ENCODE data around the gene LHFPL6. TPM values are rescaled to one million over a fixed set of nuclear protein-coding genes. Genes with fewer than 3 reads are reported as not detected.
A peak's percentile ranks its signal among the peaks of the same experiment; 100 is the strongest.

Gene LHFPL6
- total and polyA plus RNA-seq, 10 of the 15 experiments (the other 5 are each of a cell fraction or from before 2014, with no cell fraction given), result 0.11 to 4.6 (median 0.41) TPM

- CTCF ChIA-PET, result interaction anchor here (1.6 to 1.9 kb wide), 2 partner anchors 14 to 299 kb away, joined by 3 to 5 read pairs; no protein-coding TSS in a partner anchor
- Histone ChIP-seq H4K20me1 (ENCODE audit: control insufficient read depth, insufficient read depth) (no peaks in the 10 kb centered on the region), H3K27ac (ENCODE audit: control insufficient read depth, insufficient read depth) (no peak overlapping the region), H2AFZ (ENCODE audit: control insufficient read depth, low read depth, low read length) (no peak overlapping the region), H3K4me2 (ENCODE audit: control insufficient read depth, insufficient read depth) (no peak overlapping the region), H3K9me3 (replicated peaks; ENCODE audit: control insufficient read depth, insufficient read depth, low read length) (no peaks in the 10 kb centered on the region), H3K4me3 (no peak overlapping the region), H3K79me2 (ENCODE audit: control insufficient read depth, insufficient read depth, low read length) (no peaks in the 10 kb centered on the region), H3K36me3 (ENCODE audit: control insufficient read depth in 2 of 2, insufficient read depth in 2 of 2, low read length in 1 of 2) (no peaks in the 10 kb centered on the region), H3K27me3 (replicated peaks in 1 of 2; ENCODE audit: control insufficient read depth in 2 of 2, insufficient read depth in 2 of 2, low read length in 1 of 2) (peaks cover 0 to 2% of the 10 kb centered on the region in 2 experiments; a peak in 1 of 4 replicates), H3K9ac (ENCODE audit: control insufficient read depth, insufficient read depth, low read length) (no peak overlapping the region), H3K4me1 (ENCODE audit: control insufficient read depth, insufficient read depth, low read length) (no peaks in the 10 kb centered on the region)
- BruUV-seq (replicated peaks), result no TSS peak
- no peak for DNase-seq (ENCODE audit: low read depth, low spot score)
- ATAC-seq, result peak; percentile 59
- no peak for FAIRE-seq
- no peak for TF ChIP-seq ZNF384 (IDR thresholded peaks at IDR 0.05; ENCODE audit: borderline replicate concordance, low read depth, low read length)
- no peak for TF ChIP-seq WRNIP1 (IDR thresholded peaks at IDR 0.05; ENCODE audit: borderline replicate concordance, low read depth, low read length)
- TF ChIP-seq SIN3A (IDR thresholded peaks at IDR 0.05; ENCODE audit: low read depth, low read length), result no peak
- no peak for TF ChIP-seq POU2F2 (IDR thresholded peaks at IDR 0.05; ENCODE audit: borderline replicate concordance, low read depth, low read length)
- no peak for TF ChIP-seq PBX3 (IDR thresholded peaks at IDR 0.05; ENCODE audit: insufficient replicate concordance, low read depth, low read length)
- no peak for TF ChIP-seq EZH2 (IDR thresholded peaks at IDR 0.05; ENCODE audit: borderline replicate concordance, control insufficient read depth, low read depth, low read length)
- POLR2A ChIA-PET, result no interaction called here
- RAD21 ChIA-PET (ENCODE audit: unreplicated experiment), result no interaction called here
- intact Hi-C loops (cut with micrococcal nuclease; ENCODE audit: unreplicated experiment) (no loop called here), in situ Hi-C loops (cut with MboI) (no loop called here)
- SMC1A ChIA-PET (ENCODE audit: uncharacterized antibody, unreplicated experiment), result interaction anchor here (0.6 to 1.5 kb wide), 7 partner anchors 8 to 1305 kb away, joined by 3 to 6 read pairs (median 3); no protein-coding TSS in a partner anchor
- WGBS (ENCODE audit: insufficient coverage, insufficient replicate concordance, low lambda C conversion rate, missing lambda C conversion rate), result 7% methylated on average over 3 of the region's 3 CpGs
Measured at GRCh38 chr13:39317291-39317690, 285.7 kb downstream of the LHFPL6 start.
